GM19239 (cell line): ENCODE data around the gene TMEM87B.
A peak's percentile ranks its signal among the peaks of the same experiment; 100 is the strongest.
"Not testable (repeated sequence)": the region's sequence is repeated elsewhere in the genome, so short reads cannot be mapped to it uniquely, and the experiment has no call there.

Source experiments
- DNase-seq: peaks from one replicate; pipeline ENCODE4 v3.0.0; 2011; ENCODE audit warnings: low spot score; ENCODE audit not compliant: insufficient read length
- FAIRE-seq: peaks from 2 replicates; lab custom pipeline; 2011; peaks lifted over from hg19 to GRCh38; lab: Jason Lieb, UNC

TMEM87B gene

GRCh38 chr2:112065486-112065885 is 10.4 kb downstream of the TMEM87B start:
- FAIRE-seq (no peak), DNase-seq (no peak)

DNA sequence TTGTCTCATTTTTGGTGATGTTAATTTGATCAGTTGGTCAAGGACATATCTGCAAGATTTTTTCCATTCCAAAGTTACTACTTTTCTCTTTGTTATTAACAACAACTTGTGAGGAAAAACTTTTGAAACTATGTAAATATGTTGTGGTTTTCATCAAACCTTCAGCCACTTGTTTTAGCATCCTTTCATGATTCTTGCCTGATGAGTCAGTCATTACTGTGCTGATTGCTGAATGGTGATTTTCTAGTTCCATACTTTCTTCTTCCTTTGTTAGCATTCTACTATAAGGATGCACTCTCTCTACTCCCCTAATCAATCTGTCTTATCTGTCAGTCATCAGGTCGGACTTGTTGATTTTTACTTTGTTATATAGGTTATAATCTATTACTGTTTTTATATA is 10.9 kb downstream of the TMEM87B start:
- peak; percentile 82 for FAIRE-seq

GRCh38 chr2:112069794-112070193 is 14.7 kb downstream of the TMEM87B start:
- FAIRE-seq, DNase-seq: not testable (repeated sequence)

More for the DNA sequence above, 10.9 kb downstream of the TMEM87B start:
- no peak for DNase-seq

DNA sequence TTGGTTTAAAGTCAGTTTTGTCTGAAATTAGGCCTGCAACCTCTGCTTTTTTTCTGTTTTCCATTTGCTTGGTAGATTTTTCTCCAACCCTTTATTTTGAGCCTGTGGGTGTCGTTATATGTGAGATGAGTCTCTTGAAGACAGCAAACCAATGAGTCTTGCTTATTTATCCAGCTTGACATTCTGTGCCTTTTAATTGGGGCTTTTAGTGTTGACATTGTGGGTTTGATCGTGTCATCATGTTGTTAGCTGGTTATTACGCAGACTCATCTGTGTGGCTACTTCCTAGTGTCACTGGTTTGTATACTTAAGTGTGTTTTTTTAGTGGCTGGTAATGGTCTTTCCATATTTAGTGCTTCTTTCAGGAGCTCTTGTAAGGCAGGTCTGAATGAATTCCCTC is 18.8 kb downstream of the TMEM87B start:
- FAIRE-seq (peak; percentile 8), DNase-seq (no peak)

GRCh38 chr2:112074506-112074905 is 19.4 kb downstream of the TMEM87B start:
- no peak for DNase-seq
- FAIRE-seq, result no peak

- no peak for FAIRE-seq
- no peak for DNase-seq
Observed at GRCh38 chr2:112075490-112076260, 20.6 kb downstream of the TMEM87B start.

- FAIRE-seq, result no peak
- no peak for DNase-seq
Observed at GRCh38 chr2:112077814-112078213, 22.7 kb downstream of the TMEM87B start.

- FAIRE-seq (no peak), DNase-seq (no peak)
Observed at GRCh38 chr2:112081262-112081661, 26.2 kb downstream of the TMEM87B start.

DNA sequence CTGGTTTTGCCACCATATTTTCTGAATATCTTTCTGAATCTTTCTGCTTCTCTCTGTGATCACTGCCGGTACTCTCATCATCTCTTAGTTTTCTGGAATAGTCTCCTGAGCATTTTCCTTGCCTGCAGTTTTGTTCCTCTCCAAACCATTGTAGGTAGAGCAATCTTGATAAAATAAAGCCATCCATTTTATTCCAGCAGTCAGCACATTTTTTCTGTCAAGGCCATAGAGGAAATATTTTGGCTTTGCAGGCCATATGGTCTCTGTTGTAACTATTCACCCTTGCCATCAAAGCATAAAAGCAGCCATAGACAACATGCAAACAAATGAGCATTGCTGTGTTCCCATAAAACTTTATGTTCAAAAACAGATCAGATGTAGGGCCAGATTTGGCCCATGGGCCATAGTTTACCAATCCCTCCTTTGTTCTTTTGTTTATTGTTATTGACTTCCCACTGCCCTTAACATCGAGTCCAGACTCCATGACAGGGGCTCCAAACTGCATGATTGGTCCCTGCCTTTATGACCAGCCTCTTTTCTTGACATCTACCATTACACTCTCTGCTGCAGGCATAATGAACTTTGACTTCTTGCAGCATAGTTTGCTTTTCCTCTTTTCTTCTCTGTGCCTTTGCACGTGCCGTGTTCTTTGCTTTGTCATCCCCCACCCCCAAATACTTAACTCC is 29.8 kb downstream of the TMEM87B start:
- DNase-seq, result no peak
- no peak for FAIRE-seq

GRCh38 chr2:112085375-112085730 is 30.3 kb downstream of the TMEM87B start:
- DNase-seq (no peak), FAIRE-seq (no peak)

DNA sequence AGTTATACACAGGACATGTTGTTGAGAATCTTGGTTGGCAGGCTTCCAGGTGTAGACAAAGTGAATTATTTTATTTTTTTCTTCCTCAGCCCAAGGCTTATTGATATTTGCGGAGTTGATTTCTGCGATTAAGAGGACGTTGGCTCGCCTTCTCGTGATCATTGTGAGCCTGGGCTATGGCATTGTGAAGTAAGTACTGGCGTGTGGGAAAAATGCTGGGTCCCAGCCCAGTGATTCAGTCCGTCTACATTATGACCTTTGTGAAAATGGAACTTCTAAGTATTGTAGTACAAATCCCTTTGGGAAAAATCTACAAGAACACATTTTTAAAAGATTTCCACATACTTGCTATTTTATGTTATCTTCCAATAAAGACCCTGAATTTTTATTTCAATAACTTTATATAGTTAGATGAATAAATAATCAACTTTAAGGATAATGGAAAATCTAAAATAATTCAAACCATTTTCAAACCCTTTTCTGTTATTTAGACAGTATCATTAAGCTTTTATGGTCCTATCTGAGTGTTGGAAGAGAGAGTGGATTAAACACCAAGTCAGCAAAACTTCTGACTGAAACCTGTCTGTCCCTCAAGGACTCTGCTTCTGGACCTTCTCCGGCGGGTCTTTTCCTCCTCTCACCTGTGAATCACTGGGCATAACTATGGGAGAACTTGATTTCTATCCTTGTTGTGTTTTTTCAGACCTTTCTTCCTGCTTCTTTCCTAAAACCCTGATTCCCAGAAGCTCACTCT is 31.0 kb downstream of the TMEM87B start:
- DNase-seq (no peak), FAIRE-seq (no peak)

DNA sequence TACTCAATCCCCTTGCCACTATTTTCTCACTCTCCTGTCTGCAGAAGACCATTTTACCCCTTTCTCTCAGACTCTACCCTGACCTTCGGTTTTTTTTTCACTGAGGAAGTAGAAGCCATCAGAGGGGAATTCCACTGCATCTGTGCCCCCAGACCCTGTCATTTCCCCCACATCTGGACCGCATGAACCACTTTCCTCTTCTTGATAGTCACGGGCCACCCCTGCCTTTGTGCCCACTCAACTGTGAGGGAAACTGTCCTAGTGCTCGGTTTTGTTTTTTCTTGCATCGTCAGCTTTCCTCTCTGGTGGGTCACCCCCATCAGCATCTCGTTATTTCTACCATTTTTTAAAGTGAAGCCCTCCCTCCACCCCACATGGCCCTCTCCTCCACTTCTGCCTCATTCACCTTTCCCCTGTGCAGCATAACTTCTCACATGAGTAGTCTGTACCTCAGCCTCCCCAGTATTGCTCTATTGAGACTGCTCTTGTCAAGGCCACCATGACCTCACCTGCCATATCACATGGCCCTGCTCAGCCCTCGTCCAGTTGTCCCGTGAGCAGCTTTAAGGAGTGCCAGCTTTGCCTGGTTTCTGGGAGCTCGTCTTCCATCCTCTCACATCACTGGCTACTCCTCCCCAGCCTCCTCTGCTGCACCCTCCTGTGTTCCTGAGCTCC is 32.4 kb downstream of the TMEM87B start:
- FAIRE-seq, result peak; percentile 18

GRCh38 chr2:112089375-112089774 is 34.3 kb downstream of the TMEM87B start:
- no peak for FAIRE-seq
- no peak for DNase-seq

More for the DNA sequence above, 32.4 kb downstream of the TMEM87B start:
- DNase-seq, result peak; percentile 23

DNA sequence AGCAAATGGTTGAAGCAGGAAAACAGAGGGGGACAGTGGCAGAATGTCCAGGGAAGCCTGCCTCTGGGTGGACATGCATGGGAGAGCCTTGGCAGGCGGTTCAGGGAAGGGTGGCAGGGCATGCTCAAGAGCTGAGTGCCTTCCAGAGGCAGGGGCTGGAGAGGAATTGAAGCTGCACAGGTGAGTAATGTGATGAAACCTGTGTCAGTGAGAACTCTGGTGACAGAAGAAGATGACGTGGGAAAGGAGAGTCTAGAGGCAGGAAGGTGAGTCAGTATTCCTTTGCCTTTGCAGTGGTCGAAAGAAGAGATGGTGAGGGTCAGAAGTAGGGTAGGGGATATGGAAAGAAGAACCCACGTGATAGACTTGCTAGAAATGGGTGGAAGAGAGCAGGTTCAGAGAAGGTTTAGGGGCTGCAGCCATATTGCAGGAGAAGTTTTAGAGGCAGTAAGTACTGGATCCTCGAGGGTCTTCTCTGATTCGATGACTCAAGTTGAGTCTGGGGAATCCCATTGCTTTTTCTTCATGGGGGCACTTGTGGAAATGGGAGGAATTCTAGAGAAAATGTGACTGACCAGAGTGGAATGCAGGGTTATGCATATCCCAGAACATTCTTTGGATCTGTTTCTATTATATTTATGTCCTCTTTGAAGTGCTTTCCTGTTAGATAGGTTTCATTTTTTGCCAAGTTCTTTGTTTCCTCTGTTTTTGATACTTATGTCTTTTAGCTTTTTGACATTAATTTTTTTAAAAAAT is 37.4 kb downstream of the TMEM87B start:
- DNase-seq (no peak), FAIRE-seq (no peak)

DNA sequence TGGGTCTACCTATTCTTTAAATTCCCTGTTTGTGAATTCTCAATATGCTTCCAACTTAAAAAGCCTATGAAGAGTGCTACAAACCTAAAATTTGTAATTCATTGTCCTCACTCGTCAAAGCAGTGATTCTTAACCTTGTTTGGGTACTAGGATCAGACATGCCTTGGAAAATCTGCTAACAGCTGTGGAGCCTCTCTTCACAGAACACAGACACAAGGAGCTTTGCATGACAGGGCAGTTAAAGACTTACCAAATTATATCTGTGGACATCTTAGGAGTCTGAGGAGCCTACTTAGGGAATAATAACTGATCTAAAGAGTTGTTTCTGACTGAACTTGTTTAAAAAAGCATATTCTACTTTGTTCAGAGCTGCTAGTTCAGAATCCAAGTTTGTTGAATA is 38.1 kb downstream of the TMEM87B start:
- peak; percentile 4 for FAIRE-seq
- no peak for DNase-seq

DNA sequence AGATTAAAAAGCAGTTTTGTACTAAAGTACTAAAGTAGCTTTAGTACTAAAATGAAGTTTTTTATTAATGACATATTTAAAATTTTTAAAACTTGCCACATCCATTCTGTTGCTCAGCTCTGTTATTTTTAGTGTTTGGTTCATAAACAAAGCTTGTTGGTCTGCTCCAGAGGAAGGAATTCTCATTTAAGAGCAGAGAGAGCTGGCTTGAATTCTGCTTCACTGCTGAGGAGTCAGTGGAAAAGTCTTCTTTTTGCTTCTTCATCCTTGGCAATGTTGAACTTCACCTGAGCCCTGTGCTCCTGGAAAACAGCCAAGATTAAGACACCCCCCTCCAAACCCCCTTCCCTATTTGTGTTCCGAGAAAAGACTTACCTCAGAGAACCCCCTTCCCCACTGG is 40.6 kb downstream of the TMEM87B start:
- FAIRE-seq (no peak), DNase-seq (no peak)

- FAIRE-seq (no peak), DNase-seq (no peak)
Observed at GRCh38 chr2:112096098-112096497, 41.0 kb downstream of the TMEM87B start.

DNA sequence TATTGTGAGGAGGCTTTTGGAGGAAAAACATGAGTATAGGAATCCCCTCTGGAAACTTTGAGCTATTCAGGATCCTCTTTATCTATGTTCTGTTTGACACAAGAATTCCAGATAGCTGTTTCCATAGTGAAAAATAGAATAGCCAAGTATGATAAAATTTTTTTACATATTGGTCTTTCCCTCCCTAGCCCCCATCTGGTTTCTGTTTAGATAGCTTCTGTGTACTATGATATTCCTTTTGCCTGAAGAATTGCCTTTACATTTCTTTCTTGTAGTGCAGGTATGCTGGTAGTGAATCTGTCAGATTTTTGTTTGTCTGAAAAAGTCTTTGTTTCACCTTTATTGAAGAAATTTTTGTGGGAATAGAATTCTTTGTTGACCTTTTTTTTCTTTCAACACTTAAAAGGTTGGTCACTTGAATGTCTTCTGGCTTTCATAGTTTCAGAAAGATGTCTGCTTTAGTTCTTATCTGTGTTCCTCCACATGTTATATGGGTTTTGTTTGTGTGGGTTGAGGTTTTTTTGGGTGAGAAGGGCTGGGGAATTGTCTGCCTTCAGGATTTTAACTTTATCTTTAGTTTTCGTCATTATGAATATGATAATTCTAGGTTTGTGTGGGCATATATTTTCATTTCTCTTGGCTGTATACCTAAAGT is 53.2 kb downstream of the TMEM87B start:
- FAIRE-seq (no peak), DNase-seq (no peak)

DNA sequence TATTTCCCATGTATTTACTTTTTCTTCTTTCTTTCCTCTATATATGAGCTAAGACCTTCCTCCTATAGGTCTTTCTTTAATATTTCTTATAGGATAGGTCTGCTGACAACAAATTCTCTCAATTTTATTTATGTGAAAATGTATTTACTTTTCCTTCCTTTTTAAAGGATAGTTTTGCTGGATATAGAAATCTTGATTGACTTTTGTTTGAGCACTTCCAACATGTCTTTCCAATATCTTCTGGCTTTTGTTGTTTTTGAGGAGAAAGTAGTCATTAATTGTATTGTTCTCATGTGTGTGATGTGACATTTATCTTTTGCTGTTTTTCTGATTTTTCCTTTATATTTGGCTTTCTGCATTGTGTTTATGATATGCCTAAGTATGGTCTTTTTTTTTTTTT is 54.2 kb downstream of the TMEM87B start:
- FAIRE-seq (no peak), DNase-seq (no peak)
